Endothelial cell of umbilical vein (primary cell): ENCODE data around the gene CNKSR3.

Source experiments
- CTCF ChIP-seq, 2 donors: IDR thresholded peaks; 1 replicate in 1 of 2; 2 replicates in 1 of 2; pipeline ENCODE4 v1.5.1; 2011; ENCODE audit warnings: low read length in 2 of 2, mild to moderate bottlenecking in 2 of 2, moderate library complexity in 2 of 2, control low read depth in 1 of 2, inconsistent platforms in 1 of 2, low read depth in 1 of 2; ENCODE audit not compliant: insufficient read depth in 1 of 2; ENCODE audit errors: extremely low read depth in 1 of 2
- EZH2 ChIP-seq: IDR thresholded peaks from 2 replicates; pipeline ENCODE4 v1.6.1; 2012; ENCODE audit warnings: borderline replicate concordance, low read depth, mild to moderate bottlenecking, moderate library complexity, low read length, inconsistent platforms; ENCODE audit not compliant: severe bottlenecking
- JUN ChIP-seq: IDR thresholded peaks from 2 replicates; pipeline ENCODE4 v1.6.1; 2011; ENCODE audit warnings: borderline replicate concordance, low read depth; ENCODE audit not compliant: insufficient read length, insufficient read depth
- POLR2A ChIP-seq: IDR thresholded peaks from 2 replicates; pipeline ENCODE4 v1.6.1; 2012; ENCODE audit warnings: low read depth, mild to moderate bottlenecking, control low read depth, low read length
- POLR2AphosphoS5 ChIP-seq: IDR thresholded peaks from 2 replicates; pipeline ENCODE4 v1.6.1; 2012; ENCODE audit warnings: low read depth, mild to moderate bottlenecking, control low read depth, low read length, moderate library complexity; ENCODE audit not compliant: insufficient read depth
- TF ChIP-seq, protein P1 (sequence below): IDR thresholded peaks from 2 replicates; pipeline ENCODE4 v1.6.1; 2011; ENCODE audit not compliant: insufficient read depth, insufficient read length

DNA sequence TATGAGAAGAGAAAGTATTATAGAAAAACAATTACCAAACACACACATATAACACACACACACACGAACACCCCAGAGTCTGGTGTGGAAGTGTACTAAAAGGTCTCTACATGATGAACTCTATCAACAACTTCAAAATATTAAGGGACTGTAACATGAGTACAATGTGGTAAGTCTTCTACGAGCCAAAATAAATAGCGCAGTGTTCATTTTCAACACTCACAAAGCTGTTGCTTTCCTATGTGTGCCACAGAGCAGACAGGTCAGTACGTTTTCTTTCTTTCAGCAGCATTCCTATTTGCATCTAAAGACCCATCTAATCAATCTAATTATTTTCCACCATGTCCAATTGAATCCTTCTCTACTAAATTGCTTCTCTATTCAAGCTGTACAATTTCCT is 12.1 kb upstream of the CNKSR3 start:
- TF ChIP-seq POLR2A, result no peak
- no peak for TF ChIP-seq JUN
- TF ChIP-seq POLR2AphosphoS5, result no peak
- TF ChIP-seq, protein P1, sequence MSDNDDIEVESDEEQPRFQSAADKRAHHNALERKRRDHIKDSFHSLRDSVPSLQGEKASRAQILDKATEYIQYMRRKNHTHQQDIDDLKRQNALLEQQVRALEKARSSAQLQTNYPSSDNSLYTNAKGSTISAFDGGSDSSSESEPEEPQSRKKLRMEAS, result no peak
- TF ChIP-seq EZH2, result no peak
- no peak for TF ChIP-seq CTCF (IDR thresholded peaks at IDR 0.05; ENCODE audit: extremely low read depth in 1 of 2, insufficient read depth in 1 of 2, low read depth in 1 of 2, low read length in 2 of 2)
